KMS-11 (cell line): ENCODE data around the gene RNF4.

Experiments
- H2AFZ ChIP-seq: fragments of 200-600 bp; sonication (generic); 2 replicates; pipeline ENCODE4 v1.6.1; 2016; ENCODE audit warnings: antibody characterized with exemption, mixed run types, low read depth
- H3K27ac ChIP-seq: fragments of 200-600 bp; sonication (generic); 2 replicates; pipeline ENCODE4 v1.6.1; 2016; ENCODE audit warnings: mild to moderate bottlenecking, mixed run types
- H3K27me3 ChIP-seq: fragments of 200-600 bp; sonication (generic); 2 replicates; pipeline ENCODE4 v1.6.1; 2017; ENCODE audit warnings: mild to moderate bottlenecking, low read depth, mixed run types, moderate library complexity; ENCODE audit not compliant: insufficient read depth
- H3K36me3 ChIP-seq: fragments of 200-600 bp; sonication (generic); 2 replicates; pipeline ENCODE4 v1.6.1; 2017; ENCODE audit warnings: mild to moderate bottlenecking, mixed run types; ENCODE audit not compliant: insufficient read depth
- H3K4me1 ChIP-seq: fragments of 200-600 bp; sonication (generic); 2 replicates; pipeline ENCODE4 v1.6.1; 2016; ENCODE audit warnings: mild to moderate bottlenecking, low read depth, mixed run types; ENCODE audit not compliant: poor library complexity, severe bottlenecking
- H3K4me2 ChIP-seq: fragments of 200-600 bp; sonication (generic); 2 replicates; pipeline ENCODE4 v1.7.0; 2016; ENCODE audit warnings: mild to moderate bottlenecking, mixed run types
- H3K4me3 ChIP-seq: fragments of 200-600 bp; sonication (generic); IDR thresholded peaks from 2 replicates; pipeline ENCODE4 v1.6.1; 2017; ENCODE audit warnings: low read depth, low read length, mixed read lengths; ENCODE audit not compliant: insufficient read depth
- H3K79me2 ChIP-seq: fragments of 200-600 bp; sonication (generic); 2 replicates; pipeline ENCODE4 v1.6.1; 2016; ENCODE audit warnings: low read depth, mixed run types; ENCODE audit not compliant: insufficient read depth
- H3K9ac ChIP-seq: fragments of 200-600 bp; sonication (generic); 2 replicates; pipeline ENCODE4 v1.6.1; 2016; ENCODE audit warnings: mild to moderate bottlenecking, mixed run types
- H4K20me1 ChIP-seq: fragments of 200-600 bp; sonication (generic); 2 replicates; pipeline ENCODE4 v1.6.1; 2016; ENCODE audit warnings: mild to moderate bottlenecking, mixed run types; ENCODE audit not compliant: insufficient read depth
- CTCF ChIP-seq: fragments of 200-600 bp; sonication (generic); conservative IDR thresholded peaks from 2 replicates; pipeline ENCODE4 v1.6.1; 2017; ENCODE audit warnings: low read depth, mild to moderate bottlenecking, antibody characterized with exemption, low read length, moderate library complexity, mixed read lengths

The RNF4 gene

GRCh38 chr4:2432004-2432403 is 36.9 kb upstream of the RNF4 start:
- H3K27ac ChIP-seq = no peak overlapping the region
- no peak overlapping the region for H3K9ac ChIP-seq
- no peaks in the 10 kb centered on the region for H3K4me1 ChIP-seq
- H3K27me3 ChIP-seq = no peaks in the 10 kb centered on the region
- no peaks in the 10 kb centered on the region for H4K20me1 ChIP-seq
- no peak for TF ChIP-seq CTCF
- no peak overlapping the region for H2AFZ ChIP-seq
- no peaks in the 10 kb centered on the region for H3K79me2 ChIP-seq
- H3K4me3 ChIP-seq = no peak overlapping the region
- H3K36me3 ChIP-seq = no peaks in the 10 kb centered on the region
- no peak overlapping the region for H3K4me2 ChIP-seq

- H3K4me2 ChIP-seq = no peak overlapping the region
- H3K9ac ChIP-seq = no peak overlapping the region
- H3K36me3 ChIP-seq = no peaks in the 10 kb centered on the region
- no peak overlapping the region for H3K4me3 ChIP-seq
- H3K79me2 ChIP-seq = no peaks in the 10 kb centered on the region
- H3K27ac ChIP-seq = no peak overlapping the region
- no peaks in the 10 kb centered on the region for H3K27me3 ChIP-seq
- H2AFZ ChIP-seq = no peak overlapping the region
- no peaks in the 10 kb centered on the region for H4K20me1 ChIP-seq
- no peak for TF ChIP-seq CTCF
- no peaks in the 10 kb centered on the region for H3K4me1 ChIP-seq
These were observed 35.8 kb upstream of the RNF4 start for GRCh38 chr4:2432991-2433530.

GRCh38 chr4:2433609-2434350 is 35.1 kb upstream of the RNF4 start:
- H3K4me3 ChIP-seq = no peak overlapping the region
- H3K79me2 ChIP-seq = no peaks in the 10 kb centered on the region
- H3K27ac ChIP-seq = no peak overlapping the region
- no peak overlapping the region for H3K4me2 ChIP-seq
- no peak for TF ChIP-seq CTCF
- H4K20me1 ChIP-seq = no peaks in the 10 kb centered on the region
- H3K4me1 ChIP-seq = no peaks in the 10 kb centered on the region
- no peaks in the 10 kb centered on the region for H3K36me3 ChIP-seq
- H2AFZ ChIP-seq = no peak overlapping the region
- H3K9ac ChIP-seq = no peak overlapping the region
- no peaks in the 10 kb centered on the region for H3K27me3 ChIP-seq

GRCh38 chr4:2434420-2434819 is 34.5 kb upstream of the RNF4 start:
- no peaks in the 10 kb centered on the region for H3K4me1 ChIP-seq
- H3K79me2 ChIP-seq = no peaks in the 10 kb centered on the region
- H3K36me3 ChIP-seq = no peaks in the 10 kb centered on the region
- H3K27ac ChIP-seq = no peak overlapping the region
- no peak overlapping the region for H2AFZ ChIP-seq
- H4K20me1 ChIP-seq = no peaks in the 10 kb centered on the region
- no peaks in the 10 kb centered on the region for H3K27me3 ChIP-seq
- H3K9ac ChIP-seq = no peak overlapping the region
- no peak for TF ChIP-seq CTCF
- no peak overlapping the region for H3K4me3 ChIP-seq
- H3K4me2 ChIP-seq = no peak overlapping the region
